Activated CD8-positive, alpha-beta T cell treated with anti-CD3 and anti-CD28 coated beads for 36 hours (primary cell): Measurements from ENCODE around the gene PTH2. TPM values are rescaled to one million over a fixed set of nuclear protein-coding genes. Genes with fewer than 3 reads are reported as not detected.

Source experiments
- ATAC-seq: fragments of 200-7000 bp; cut with Tn5 transposase; one replicate; pipeline ENCODE4 v1.10.0; 2021; ENCODE audit warnings: mild to moderate bottlenecking, moderate library complexity
- CTCF ChIA-PET: fragments of 350-600 bp; sonication (Branson Sonifier 250); formaldehyde crosslinking; loops from one replicate; lab custom pipeline; 2021; ENCODE audit warnings: antibody characterized with exemption; lab: Charles Lee
- POLR2A ChIA-PET: fragments of 350-600 bp; sonication (Branson Sonifier 250); formaldehyde crosslinking; loops from one replicate; lab custom pipeline; 2021; ENCODE audit warnings: antibody characterized with exemption; lab: Charles Lee
- DNase-seq: peaks from one replicate; pipeline ENCODE4 v3.0.0-alpha.2; 2020
- H3K27ac Mint-ChIP-seq: one replicate; pipeline ENCODE4 v1.8.0; 2021; ENCODE audit warnings: mild to moderate bottlenecking, mixed read lengths
- H3K27me3 Mint-ChIP-seq: one replicate; pipeline ENCODE4 v1.8.0; 2021; ENCODE audit warnings: mixed read lengths
- H3K36me3 Mint-ChIP-seq: one replicate; pipeline ENCODE4 v1.8.0; 2021; ENCODE audit warnings: low read depth, mixed read lengths
- H3K4me1 Mint-ChIP-seq: one replicate; pipeline ENCODE4 v1.8.0; 2021; ENCODE audit warnings: low read depth, mixed read lengths
- H3K4me3 Mint-ChIP-seq: one replicate; pipeline ENCODE4 v1.8.0; 2021; ENCODE audit warnings: mild to moderate bottlenecking, moderate library complexity, mixed read lengths
- H3K9me3 Mint-ChIP-seq: one replicate; pipeline ENCODE4 v1.8.0; 2021; ENCODE audit warnings: mixed read lengths
- CTCF ChIP-seq: fragments of 200-600 bp; IDR thresholded peaks from one replicate; pipeline ENCODE4 v1.8.0; 2022; ENCODE audit warnings: antibody characterized with exemption, mild to moderate bottlenecking
- intact Hi-C: fragments of 100-400 bp; cut with micrococcal nuclease; formaldehyde crosslinking; loops from one replicate; pipeline ENCODE4 v1.10.0; 2022
- total RNA-seq, 2 experiments: library from RNA; stranded (reverse); gene quantifications; one replicate each; pipeline ENCODE4 v1.2.3, GENCODE V29; 2021

PTH2 gene
- total RNA-seq, 2 experiments from 2014 or later, result not detected

- Mint-ChIP-seq H3K36me3 (no peaks in the 10 kb centered on the region), H3K4me3 (no peak overlapping the region), H3K9me3 (no peaks in the 10 kb centered on the region), H3K4me1 (peaks cover 32% of the 10 kb centered on the region), H3K27me3 (peaks cover 85% of the 10 kb centered on the region), H3K27ac (no peak overlapping the region)
- ChIA-PET POLR2A (interaction anchor here (1.9 kb wide), 1 partner anchor 98 kb away, joined by 7 read pairs; no protein-coding TSS in a partner anchor), CTCF (interaction anchor here (0.9 to 2.4 kb wide), 3 partner anchors 10 to 115 kb away, joined by 3 to 6 read pairs (median 4); no protein-coding TSS in a partner anchor)
- peak; percentile 43 for ATAC-seq
- peak; percentile 66 for DNase-seq
- intact Hi-C loops, result no loop called here
- TF ChIP-seq CTCF, result peak; percentile 30
These were observed 7.6 kb upstream of the PTH2 start for GRCh38 chr19:49430678-49431329.

- Mint-ChIP-seq H3K9me3 (no peaks in the 10 kb centered on the region), H3K4me1 (peaks cover 34% of the 10 kb centered on the region), H3K27ac (no peak overlapping the region), H3K36me3 (no peaks in the 10 kb centered on the region), H3K4me3 (no peak overlapping the region), H3K27me3 (peaks cover 85% of the 10 kb centered on the region)
- ATAC-seq (no peak), DNase-seq (no peak)
- ChIA-PET POLR2A (interaction anchor here (1.0 to 1.9 kb wide), 2 partner anchors 10 to 97 kb away, joined by 4 to 7 read pairs; no protein-coding TSS in a partner anchor), CTCF (interaction anchor here (0.9 to 2.4 kb wide), 3 partner anchors 9 to 38 kb away, joined by 3 to 6 read pairs (median 4); no protein-coding TSS in a partner anchor)
- intact Hi-C loops, result no loop called here
- no peak for TF ChIP-seq CTCF
These were observed 7.0 kb upstream of the PTH2 start for GRCh38 chr19:49430172-49430677.

- ATAC-seq (no peak), DNase-seq (no peak)
- Mint-ChIP-seq H3K4me1 (peaks cover 39% of the 10 kb centered on the region), H3K36me3 (no peaks in the 10 kb centered on the region), H3K27me3 (peaks cover 81% of the 10 kb centered on the region), H3K9me3 (no peaks in the 10 kb centered on the region), H3K4me3 (no peak overlapping the region), H3K27ac (no peak overlapping the region)
- TF ChIP-seq CTCF, result no peak
- intact Hi-C loops, result loop anchor here (5.0 kb wide), 1 partner anchor 36 kb away; no protein-coding TSS in a partner anchor
- ChIA-PET POLR2A (interaction anchor here (1.0 to 1.9 kb wide), 4 partner anchors 12 to 96 kb away, joined by 3 to 7 read pairs (median 4); no protein-coding TSS in a partner anchor), CTCF (interaction anchor here (1.2 to 2.4 kb wide), 4 partner anchors 8 to 101 kb away, joined by 3 to 6 read pairs (median 4); no protein-coding TSS in a partner anchor)
These were observed 5.6 kb upstream of the PTH2 start for GRCh38 chr19:49428547-49429451.

- ATAC-seq (peak; percentile 41), DNase-seq (peak; percentile 57)
- POLR2A ChIA-PET, result interaction anchor here (0.5 to 1.7 kb wide), 4 partner anchors 17 to 1276 kb away, joined by 3 to 5 read pairs (median 4); partner anchors contain the start of gene PIH1D1
- TF ChIP-seq CTCF, result no peak
- peak overlapping the region; percentile 38 for H3K4me3 Mint-ChIP-seq
- peaks cover 80% of the 10 kb centered on the region for H3K27me3 Mint-ChIP-seq
- H3K36me3 Mint-ChIP-seq, result no peaks in the 10 kb centered on the region
- CTCF ChIA-PET, result interaction anchor here (1.6 kb wide), 1 partner anchor 36 kb away, joined by 5 read pairs; no protein-coding TSS in a partner anchor
- intact Hi-C loops, result loop anchor here (5.0 kb wide), 1 partner anchor 36 kb away; no protein-coding TSS in a partner anchor
- H3K9me3 Mint-ChIP-seq, result no peaks in the 10 kb centered on the region
- H3K4me1 Mint-ChIP-seq, result peaks cover 39% of the 10 kb centered on the region
- no peak overlapping the region for H3K27ac Mint-ChIP-seq
These were observed 4.8 kb upstream of the PTH2 start for GRCh38 chr19:49427855-49428546.
